ENCODE data around the gene NFIA.

NFIA gene

DNA sequence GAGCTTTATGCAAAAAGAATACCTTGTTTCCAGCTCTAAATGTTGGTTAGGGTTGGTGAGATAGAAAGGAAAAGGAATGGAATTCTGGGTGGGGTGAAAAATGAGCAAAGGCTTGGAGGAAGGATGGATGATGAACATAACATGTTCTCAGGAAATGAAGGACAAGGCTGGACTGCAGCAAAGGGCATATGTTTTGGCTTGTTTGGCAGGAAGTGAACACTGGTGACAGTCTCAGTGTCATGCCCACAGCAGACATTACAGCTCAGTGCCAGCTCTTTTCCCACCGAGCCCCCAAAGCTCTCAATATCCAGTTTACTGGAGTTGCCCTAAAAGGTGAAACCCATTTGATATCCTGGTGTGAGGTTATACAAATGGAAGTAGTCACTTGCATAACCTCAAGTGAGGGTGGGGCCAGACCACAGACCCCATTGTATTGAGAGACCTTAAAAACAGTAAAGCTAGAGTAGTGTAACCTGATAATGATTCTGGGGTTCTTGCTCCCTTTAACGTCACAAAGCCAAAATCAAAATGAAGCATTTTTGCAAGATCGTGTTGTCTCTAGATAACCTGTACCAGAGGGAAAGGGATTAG lies 270.6 kb downstream of the NFIA start:
- DNase-seq (ENCODE audit: low read depth, low spot score) = no peak
- H3K4me3 ChIP-seq (ENCODE audit: low read depth, low read length) = no peak overlapping the region
- in situ Hi-C loops (cut with HindIII; ENCODE audit: low sequenced_read_pairs) = no loop called here
- TF ChIP-seq, protein P1, sequence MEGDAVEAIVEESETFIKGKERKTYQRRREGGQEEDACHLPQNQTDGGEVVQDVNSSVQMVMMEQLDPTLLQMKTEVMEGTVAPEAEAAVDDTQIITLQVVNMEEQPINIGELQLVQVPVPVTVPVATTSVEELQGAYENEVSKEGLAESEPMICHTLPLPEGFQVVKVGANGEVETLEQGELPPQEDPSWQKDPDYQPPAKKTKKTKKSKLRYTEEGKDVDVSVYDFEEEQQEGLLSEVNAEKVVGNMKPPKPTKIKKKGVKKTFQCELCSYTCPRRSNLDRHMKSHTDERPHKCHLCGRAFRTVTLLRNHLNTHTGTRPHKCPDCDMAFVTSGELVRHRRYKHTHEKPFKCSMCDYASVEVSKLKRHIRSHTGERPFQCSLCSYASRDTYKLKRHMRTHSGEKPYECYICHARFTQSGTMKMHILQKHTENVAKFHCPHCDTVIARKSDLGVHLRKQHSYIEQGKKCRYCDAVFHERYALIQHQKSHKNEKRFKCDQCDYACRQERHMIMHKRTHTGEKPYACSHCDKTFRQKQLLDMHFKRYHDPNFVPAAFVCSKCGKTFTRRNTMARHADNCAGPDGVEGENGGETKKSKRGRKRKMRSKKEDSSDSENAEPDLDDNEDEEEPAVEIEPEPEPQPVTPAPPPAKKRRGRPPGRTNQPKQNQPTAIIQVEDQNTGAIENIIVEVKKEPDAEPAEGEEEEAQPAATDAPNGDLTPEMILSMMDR (IDR thresholded peaks at IDR 0.05; ENCODE audit: low read depth, low read length) = no peak

DNA sequence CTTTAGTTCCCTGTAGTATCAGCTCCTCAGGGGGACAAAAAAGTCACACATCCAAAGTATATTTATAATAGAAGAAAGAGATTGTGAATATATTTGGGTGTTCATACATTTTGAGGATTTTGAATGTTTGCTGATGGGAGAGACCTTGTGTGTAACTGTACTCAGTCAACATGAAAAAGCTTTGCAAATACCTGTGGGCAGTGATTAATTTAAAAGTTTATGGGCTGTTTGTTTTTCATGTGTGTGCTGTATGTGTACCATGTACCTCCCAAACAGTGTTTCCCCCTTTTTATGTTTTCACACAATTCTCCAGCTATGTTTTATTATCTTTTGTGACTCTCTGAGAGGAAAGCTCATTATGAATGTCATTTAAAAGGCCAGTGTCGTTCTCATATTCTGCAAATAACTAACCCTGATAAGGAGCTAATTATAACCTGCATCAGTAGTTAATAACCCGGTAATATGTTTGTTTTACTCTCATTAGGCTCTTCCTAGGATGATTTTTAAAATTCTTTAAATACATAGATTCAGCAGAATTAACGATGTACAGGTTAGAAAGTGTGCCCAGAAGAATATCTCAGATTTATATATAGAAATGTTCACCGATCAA lies 271.5 kb downstream of the NFIA start:
- in situ Hi-C loops (cut with HindIII; ENCODE audit: low sequenced_read_pairs) = no loop called here
- H3K4me3 ChIP-seq (ENCODE audit: low read depth, low read length) = no peak overlapping the region
- no peak for DNase-seq (ENCODE audit: low read depth, low spot score)
- TF ChIP-seq, protein P1 (IDR thresholded peaks at IDR 0.05; ENCODE audit: low read depth, low read length) = no peak

DNA sequence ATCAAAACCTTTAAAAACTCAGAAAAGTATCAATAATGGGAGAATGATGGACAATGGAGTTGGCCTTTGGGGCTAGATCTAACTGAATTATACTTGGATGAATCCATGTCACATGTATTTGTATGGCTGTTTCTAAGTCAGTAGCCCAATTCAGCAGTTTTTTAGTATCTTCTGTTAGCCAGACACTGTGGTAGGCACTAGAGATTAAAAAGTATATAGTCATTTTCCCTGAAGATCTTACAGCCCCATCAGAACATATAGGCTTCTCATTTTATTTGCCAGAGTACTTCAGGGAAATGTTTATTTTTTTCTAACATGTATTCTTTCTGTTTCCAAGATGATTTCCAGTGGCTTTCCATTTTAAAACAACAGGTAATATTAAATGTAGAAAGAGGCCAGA lies 273.7 kb downstream of the NFIA start:
- no peak overlapping the region for H3K4me3 ChIP-seq (ENCODE audit: low read depth, low read length)
- TF ChIP-seq, protein P1 (IDR thresholded peaks at IDR 0.05; ENCODE audit: low read depth, low read length) = no peak
- in situ Hi-C loops (cut with HindIII; ENCODE audit: low sequenced_read_pairs) = no loop called here
- DNase-seq (ENCODE audit: low read depth, low spot score) = no peak

DNA sequence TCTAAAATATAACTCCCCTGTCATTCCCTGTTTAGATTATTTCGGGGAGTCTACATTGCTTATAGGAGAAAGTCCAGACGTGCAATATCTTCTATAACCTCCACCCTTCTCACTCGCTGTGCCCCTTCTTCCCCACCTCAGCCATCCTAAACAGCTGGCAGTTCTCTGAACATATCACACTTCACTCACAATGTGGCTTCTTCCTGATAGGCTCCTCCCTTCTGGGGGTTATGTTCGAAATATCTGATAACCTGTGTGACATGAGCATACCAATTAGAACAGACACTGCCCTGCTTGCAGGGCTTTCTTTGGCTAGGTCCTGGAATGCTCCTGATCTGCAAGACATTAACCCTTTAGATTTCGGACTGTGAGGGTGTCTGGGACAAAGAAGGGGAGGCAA lies 274.6 kb downstream of the NFIA start:
- in situ Hi-C loops (cut with HindIII; ENCODE audit: low sequenced_read_pairs) = no loop called here

DNA sequence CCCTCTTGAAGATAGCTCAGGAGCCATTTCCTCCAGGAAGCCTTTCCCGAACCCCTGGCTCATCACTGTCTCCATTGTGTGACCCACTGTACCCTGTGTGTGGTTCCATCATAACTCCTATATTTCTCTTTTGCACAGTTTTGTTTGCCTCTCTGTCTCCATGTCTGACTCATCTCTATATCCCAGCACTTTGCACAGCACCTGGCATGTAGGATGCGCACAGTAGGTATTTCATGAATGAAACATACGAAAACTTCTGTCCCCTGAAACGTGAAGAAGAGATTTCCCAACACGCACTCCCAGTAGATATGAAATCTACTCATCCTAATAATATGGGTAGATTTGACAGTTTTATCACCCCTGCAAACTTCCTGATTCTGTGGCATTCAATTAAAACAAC lies 275.2 kb downstream of the NFIA start:
- no peak for DNase-seq (ENCODE audit: low read depth, low spot score)
- TF ChIP-seq, protein P1 (IDR thresholded peaks at IDR 0.05; ENCODE audit: low read depth, low read length) = no peak
- no peak overlapping the region for H3K4me3 ChIP-seq (ENCODE audit: low read depth, low read length)
- in situ Hi-C loops (cut with HindIII; ENCODE audit: low sequenced_read_pairs) = no loop called here

More for the DNA sequence above, 274.6 kb downstream of the NFIA start:
- no peak for DNase-seq (ENCODE audit: low read depth, low spot score)
- H3K4me3 ChIP-seq (ENCODE audit: low read depth, low read length) = no peak overlapping the region
- TF ChIP-seq, protein P1 (IDR thresholded peaks at IDR 0.05; ENCODE audit: low read depth, low read length) = no peak

DNA sequence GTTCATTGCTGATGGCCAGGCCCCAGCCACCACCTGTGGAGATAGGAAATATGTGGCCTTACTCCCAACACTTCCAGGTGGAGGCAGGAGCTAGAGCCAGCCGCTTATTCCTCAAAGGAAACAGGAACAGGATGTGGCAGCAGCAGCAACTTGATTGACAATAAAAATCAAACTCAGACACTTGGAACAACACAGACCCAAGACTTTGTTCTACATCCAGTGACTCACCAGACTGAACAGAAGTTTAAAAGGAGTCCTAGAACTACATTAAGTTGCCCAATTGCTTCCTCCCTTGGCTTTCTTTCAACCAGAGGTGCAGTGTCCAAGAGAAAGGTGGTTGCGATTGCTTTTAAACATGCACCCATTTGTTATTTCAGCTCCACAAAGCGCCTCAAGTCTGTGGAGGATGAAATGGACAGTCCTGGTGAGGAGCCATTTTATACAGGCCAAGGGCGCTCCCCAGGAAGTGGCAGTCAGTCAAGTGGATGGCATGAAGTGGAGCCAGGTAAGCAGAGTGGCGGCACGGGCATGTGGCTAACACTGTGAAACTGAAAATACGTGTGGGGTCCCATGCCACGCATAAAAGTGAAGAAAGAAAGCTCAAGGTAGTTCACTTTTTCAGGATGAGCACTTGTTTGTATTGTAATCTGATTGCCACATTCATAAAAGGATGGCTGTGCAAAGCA lies 276.6 kb downstream of the NFIA start:
- TF ChIP-seq, protein P1 (IDR thresholded peaks at IDR 0.05; ENCODE audit: low read depth, low read length) = no peak
- DNase-seq (ENCODE audit: low read depth, low spot score) = peak; percentile 29
- H3K4me3 ChIP-seq (ENCODE audit: low read depth, low read length) = no peak overlapping the region
- in situ Hi-C loops (cut with HindIII; ENCODE audit: low sequenced_read_pairs) = no loop called here

Measured in astrocyte of the spinal cord (primary cell).